Stimulated activated naive CD4-positive, alpha-beta T cell (primary cell): ENCODE results near the gene CABP4.
"Not testable (repeated sequence)": the region's sequence is repeated elsewhere in the genome, so short reads cannot be mapped to it uniquely, and the experiment has no call there.

Source experiments
- DNase-seq, 6 experiments: peaks; one replicate each; lab custom pipeline; 2025; lab: John Stamatoyannopoulos, UW

Gene CABP4

DNA sequence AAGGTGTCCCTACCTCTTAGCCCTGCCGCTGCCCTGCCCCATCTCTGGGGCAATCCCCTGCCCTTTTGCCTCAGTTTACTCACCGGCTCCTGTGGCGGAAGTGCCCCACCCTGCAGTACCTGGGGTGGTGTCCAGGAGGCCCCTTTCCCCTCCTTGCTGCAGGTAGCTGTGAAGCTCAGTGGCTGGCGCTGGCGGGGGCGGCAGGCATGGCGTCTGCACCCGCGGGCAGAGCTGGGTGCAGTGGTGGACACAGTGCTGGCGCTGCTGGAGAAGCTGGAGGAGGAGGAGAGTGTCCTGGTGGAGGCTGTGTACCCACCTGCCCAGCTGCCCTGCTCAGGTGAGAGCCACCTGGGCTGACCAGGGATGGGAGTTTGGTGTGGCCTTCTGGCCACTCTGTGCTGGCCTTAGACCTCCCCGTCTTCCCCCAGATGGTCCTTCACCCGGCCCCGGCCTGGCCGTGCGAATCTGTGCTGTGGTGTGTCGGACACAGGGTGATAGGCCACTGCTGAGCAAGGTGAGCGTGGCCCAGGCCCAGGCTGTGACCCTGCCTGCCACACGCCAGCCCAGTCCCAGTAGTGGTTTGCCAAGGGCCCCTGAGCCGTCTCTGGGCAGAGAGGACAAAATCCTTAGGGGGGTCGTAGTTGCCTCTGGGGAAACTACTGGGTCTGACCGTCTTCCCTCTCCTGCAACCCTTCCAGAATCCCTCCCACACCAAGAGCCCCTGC is 35.7 kb upstream of the CABP4 start:
- no peak for DNase-seq

DNA sequence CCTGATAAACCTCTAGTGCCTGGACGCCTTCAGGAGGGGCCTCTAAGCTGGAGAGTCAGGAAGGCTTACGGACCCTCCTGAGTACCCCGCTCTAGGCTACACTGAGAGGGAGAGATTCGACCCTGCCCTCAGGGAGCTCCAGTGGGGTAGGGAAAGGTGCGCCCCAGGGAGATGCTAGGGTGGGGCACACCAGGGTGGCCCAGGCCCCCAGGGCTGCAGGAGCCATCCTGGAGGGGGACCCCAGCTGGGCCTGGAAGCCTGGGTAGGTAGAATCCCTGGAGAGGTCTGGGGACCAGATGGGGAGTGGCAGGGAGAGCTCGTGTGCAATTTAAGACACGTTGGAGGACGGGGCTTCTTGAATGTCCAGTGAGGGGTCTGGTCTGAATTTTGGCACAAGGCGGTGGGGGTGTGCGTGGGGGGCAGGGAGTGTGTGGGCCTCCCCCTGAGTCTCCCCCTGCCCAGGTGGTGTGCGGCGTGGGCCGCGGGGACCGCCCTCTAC is 35.0 kb upstream of the CABP4 start:
- DNase-seq = no peak

DNA sequence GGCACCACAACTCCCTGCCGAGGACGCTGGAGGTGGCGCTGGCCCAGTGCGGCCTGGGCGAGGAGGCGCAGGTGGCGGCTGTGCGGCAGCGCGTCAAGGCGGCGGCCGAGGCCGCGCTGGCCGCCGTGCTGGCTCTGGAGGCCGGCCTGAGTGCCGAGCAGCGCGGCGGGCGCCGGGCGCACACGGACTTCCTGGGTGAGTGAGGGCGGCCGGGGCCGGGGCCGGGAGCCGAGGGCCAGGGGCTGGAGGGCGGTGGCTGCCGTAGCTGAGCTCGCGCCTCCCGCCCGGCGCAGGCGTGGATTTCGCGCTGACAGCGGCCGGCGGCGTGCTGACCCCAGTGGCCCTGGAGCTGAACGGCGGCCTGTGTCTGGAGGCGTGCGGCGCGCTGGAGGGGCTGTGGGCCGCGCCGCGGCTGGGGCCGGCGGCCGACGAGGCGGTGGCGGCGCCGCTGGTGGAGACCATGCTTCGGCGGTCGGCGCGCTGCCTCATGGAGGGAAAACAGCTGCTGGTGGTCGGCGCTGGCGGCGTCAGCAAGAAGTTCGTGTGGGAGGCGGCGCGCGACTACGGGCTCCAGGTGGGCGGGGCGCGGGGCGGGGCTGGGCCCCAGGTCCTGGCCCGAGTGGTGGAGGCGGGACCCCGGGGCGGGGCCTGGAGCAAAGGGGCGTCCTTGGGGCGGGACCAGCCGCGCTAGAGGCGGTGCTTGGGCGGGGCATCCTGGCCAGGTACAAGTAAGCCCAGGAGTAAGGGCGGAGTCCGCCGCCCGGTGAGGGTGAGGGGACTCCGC is 34.3 kb upstream of the CABP4 start:
- peak; percentile 94 to 99 (median 98) for DNase-seq

DNA sequence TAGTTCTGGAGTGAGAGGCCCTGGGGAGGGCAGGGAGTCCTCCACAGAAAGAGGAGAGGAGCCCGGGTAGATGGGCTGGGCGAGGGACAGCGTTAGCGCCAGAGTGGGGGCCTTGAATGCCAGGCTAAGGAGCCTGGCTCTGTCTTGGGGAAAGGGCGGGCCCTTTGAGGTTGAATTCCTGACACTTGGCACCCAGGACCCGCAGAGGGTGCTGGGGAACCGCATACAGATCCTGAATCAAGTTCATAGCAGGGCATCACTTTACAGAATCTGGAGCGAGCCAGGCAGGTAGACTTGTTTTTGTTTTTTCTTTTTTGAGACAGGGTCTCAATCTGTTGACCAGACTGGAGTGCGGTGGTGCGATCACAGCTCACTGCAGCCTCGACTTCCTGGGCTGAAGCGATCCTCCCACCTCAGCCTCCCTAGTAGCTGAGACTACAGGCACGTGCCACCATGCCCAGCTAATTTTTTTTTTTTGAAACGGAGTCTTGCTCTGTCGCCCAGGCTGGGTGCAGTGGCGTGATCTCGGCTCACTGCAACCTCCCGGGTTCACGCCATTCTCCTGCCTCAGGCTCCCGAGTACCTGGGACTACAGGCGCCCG is 33.6 kb upstream of the CABP4 start:
- no peak for DNase-seq

DNA sequence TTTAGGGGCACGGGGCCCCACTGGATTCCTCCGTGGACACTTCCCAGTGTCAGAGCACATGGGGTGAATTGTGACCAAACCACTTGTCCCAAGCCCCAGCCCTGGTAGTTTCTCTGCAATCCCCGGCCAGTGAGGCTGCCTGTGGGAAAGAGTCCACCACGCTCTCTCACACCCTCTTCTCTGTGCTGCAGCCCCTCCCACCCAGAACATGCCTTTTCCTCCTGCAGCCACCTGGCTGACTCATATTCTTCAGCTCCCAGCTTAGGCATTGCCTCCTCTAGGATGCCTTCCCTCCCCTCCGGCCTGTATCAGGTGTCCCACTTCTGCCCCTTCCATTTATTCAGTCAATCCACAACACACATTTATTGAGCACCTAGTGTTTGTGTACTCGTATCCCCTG is 32.3 kb upstream of the CABP4 start:
- DNase-seq = no peak

GRCh38 chr11:67423466-67423865 is 31.7 kb upstream of the CABP4 start:
- DNase-seq = no peak

GRCh38 chr11:67423891-67424613 is 31.1 kb upstream of the CABP4 start:
- DNase-seq = no peak

GRCh38 chr11:67427364-67427859 is 27.7 kb upstream of the CABP4 start:
- not testable (repeated sequence) for DNase-seq

GRCh38 chr11:67428052-67429001 is 26.8 kb upstream of the CABP4 start, which contains the start of gene RPS6KB2:
RPS6KB2 (plus strand) TSS chr11:67428494; CDS start chr11:67428546, 52 bp downstream.
- DNase-seq = peak; percentile 96 to 99 (median 98)

DNA sequence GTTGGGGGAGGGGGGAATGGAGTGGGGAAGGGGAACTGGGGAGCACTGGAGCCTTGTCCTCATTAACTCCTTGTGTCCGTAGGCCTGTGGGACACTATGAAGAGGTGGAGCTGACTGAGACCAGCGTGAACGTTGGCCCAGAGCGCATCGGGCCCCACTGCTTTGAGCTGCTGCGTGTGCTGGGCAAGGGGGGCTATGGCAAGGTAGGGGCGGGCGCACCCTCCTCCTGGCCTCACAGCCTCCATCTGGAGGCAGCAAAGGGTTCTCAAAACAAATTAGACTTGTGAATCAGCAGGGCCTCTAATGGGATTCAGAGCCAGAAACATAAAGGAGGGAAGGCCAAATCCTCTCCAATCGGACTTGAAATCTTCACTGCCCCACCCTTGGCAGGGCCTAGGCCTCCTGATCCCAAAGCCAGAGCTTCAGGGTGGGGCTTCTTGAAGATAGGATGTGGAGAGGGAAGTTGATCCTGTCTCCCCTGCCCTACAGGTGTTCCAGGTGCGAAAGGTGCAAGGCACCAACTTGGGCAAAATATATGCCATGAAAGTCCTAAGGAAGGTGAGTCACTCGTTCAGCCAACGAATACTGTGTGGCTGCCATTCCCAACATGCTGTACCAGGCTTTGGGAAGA is 26.0 kb upstream of the CABP4 start:
- no peak for DNase-seq

DNA sequence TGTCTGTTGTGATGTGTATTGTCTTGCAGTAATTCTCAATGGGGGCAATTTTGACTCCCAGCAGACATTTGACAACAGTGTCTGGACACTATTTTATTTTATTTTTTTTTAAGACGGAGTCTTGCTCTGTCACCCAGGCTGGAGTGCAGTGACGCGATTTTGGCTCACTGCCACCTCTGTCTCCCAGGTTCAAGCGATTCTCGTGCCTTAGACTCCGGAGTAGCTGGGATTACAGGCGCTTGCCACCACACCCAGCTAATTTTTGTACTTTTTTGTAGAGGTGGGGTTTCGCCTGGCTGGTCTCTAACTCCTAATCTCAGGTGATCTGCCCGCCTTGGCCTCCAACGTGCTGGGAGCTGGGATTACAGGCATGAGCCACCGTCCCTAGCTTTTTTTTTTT is 25.4 kb upstream of the CABP4 start:
- no peak for DNase-seq

DNA sequence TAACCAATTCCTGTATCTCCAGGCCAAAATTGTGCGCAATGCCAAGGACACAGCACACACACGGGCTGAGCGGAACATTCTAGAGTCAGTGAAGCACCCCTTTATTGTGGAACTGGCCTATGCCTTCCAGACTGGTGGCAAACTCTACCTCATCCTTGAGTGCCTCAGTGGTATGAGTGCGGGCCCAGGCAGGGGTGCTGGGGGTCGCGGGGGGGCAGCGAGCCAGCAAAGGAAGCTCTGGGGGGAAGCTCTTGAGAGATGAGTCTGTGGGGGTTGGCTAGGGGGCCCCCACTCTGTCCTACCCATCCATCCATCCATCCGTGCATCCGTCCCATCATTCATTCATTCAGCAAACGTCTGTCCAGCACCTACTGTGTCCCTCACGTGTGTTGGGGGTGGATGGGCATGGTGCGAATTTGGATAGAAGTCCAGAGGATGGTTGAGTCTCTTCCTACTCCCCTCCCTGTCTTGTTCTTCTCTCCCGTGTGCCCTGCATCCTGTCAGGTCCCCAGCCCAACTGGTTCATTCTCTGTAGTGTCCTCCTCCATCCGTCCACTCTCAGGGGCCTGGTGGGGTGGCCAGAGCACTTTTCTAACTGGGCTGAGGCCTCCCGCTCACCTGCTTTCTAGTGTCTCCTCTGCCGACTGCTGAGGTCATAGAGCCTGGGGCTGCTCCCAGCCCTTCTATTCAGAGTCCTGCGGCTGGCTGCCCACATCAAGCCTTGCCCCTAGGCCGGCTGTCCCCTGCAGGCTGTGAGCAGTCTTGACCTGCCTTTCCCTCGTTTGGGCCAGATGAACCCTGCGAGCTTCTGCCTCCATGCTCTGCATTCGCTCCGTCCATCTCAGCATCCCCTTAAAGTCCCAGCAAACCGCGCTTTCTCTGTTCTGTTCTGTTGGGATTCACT is 23.6 kb upstream of the CABP4 start:
- DNase-seq = no peak

- DNase-seq = no peak
Measured at GRCh38 chr11:67432655-67433349, 22.4 kb upstream of the CABP4 start.

GRCh38 chr11:67433536-67434394 is 21.4 kb upstream of the CABP4 start:
- no peak for DNase-seq

DNA sequence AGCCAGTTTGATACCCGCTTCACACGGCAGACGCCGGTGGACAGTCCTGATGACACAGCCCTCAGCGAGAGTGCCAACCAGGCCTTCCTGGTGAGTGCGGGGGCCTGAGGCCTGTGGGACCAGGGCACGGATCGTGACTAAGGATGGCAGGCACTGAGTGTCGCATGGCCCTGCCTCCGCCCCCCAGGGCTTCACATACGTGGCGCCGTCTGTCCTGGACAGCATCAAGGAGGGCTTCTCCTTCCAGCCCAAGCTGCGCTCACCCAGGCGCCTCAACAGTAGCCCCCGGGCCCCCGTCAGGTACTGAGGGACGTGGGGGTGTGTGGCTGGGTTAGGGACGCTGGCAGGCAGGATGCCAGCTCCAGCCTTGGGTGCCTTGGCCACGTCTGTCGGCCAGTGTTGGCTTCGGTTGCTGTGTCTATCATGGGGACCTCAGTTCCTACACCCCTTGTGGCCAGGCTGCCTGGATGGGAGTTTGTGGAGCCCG is 20.7 kb upstream of the CABP4 start:
- peak in 1 of 6 experiments; percentile 15 for DNase-seq

DNA sequence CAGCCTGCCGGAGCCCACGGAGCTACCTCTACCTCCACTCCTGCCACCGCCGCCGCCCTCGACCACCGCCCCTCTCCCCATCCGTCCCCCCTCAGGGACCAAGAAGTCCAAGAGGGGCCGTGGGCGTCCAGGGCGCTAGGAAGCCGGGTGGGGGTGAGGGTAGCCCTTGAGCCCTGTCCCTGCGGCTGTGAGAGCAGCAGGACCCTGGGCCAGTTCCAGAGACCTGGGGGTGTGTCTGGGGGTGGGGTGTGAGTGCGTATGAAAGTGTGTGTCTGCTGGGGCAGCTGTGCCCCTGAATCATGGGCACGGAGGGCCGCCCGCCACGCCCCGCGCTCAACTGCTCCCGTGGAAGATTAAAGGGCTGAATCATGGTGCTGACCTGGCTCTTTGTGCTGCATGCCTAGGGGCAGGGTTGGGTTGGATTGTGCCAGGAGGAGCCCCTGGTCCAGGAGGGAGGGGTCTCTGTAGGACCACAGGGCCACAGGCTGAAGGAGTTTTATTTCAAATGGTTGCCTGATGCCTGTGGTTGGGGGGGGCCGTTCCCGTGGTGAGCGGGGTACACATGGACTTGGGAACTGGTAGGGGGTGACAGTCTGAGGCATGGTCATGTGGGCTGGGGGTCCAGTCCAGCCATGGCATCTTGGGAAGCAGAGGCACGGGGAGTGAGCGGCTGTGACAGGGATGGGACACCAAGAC is 20.0 kb upstream of the CABP4 start:
- DNase-seq = peak in 1 of 6 experiments; percentile 15
